ENCODE data around the gene ADORA1.

DNA sequence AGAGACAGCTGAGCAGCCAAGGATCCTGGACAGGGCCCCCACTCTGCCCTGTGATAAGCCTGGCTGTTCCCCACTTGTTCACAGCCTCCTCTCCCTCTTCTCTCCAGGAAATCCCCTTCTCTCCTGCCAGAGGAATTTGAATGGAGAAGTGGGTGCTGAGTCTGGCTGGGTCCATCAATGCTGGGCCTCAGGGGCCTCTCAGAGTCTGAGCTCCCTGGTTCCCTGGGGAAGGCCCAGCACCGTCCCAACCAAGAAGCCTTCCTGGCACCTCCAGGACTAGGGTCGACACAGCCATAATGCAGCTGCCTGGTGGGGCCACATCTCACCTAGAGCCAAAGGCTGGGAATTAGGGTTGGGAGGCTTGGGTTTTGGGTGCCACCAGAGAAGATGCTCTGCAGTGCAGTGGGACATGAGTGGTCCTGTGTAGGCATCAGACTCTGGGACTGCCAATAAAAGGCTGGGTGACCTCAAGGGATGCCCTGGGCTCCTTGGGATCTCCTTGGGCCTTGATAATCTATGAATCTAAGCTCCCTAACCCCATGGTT, 45.6 kb downstream of the ADORA1 start:
- no peak for TF ChIP-seq POLR2A (IDR thresholded peaks at IDR 0.05)
- TF ChIP-seq, protein P1, sequence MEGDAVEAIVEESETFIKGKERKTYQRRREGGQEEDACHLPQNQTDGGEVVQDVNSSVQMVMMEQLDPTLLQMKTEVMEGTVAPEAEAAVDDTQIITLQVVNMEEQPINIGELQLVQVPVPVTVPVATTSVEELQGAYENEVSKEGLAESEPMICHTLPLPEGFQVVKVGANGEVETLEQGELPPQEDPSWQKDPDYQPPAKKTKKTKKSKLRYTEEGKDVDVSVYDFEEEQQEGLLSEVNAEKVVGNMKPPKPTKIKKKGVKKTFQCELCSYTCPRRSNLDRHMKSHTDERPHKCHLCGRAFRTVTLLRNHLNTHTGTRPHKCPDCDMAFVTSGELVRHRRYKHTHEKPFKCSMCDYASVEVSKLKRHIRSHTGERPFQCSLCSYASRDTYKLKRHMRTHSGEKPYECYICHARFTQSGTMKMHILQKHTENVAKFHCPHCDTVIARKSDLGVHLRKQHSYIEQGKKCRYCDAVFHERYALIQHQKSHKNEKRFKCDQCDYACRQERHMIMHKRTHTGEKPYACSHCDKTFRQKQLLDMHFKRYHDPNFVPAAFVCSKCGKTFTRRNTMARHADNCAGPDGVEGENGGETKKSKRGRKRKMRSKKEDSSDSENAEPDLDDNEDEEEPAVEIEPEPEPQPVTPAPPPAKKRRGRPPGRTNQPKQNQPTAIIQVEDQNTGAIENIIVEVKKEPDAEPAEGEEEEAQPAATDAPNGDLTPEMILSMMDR (IDR thresholded peaks at IDR 0.05), result no peak

All from thyroid gland (tissue), 4 donors.